CD1c-positive myeloid dendritic cell (primary cell): ENCODE results near the gene TEK.

Experiments used
- DNase-seq: peaks from one replicate; pipeline ENCODE4 v3.0.0-alpha.2; 2016; ENCODE audit errors: extremely low spot score

TEK gene

GRCh38 chr9:27124151-27124550 is 15.1 kb downstream of the TEK start:
- DNase-seq = no peak

- DNase-seq = no peak
These were observed 16.0 kb downstream of the TEK start for GRCh38 chr9:27125030-27125429.

- DNase-seq = no peak
These were observed 16.9 kb downstream of the TEK start for GRCh38 chr9:27125936-27126335.

GRCh38 chr9:27126670-27127069 is 17.6 kb downstream of the TEK start:
- DNase-seq = no peak

- no peak for DNase-seq
These were observed 20.2 kb downstream of the TEK start for GRCh38 chr9:27129221-27129620.

GRCh38 chr9:27131731-27132130 is 22.7 kb downstream of the TEK start:
- DNase-seq = no peak

- DNase-seq = no peak
These were observed 24.8 kb downstream of the TEK start for GRCh38 chr9:27133817-27134216.

GRCh38 chr9:27142299-27142930 is 33.4 kb downstream of the TEK start:
- DNase-seq = no peak

- no peak for DNase-seq
These were observed 36.1 kb downstream of the TEK start for GRCh38 chr9:27145143-27145542.

- no peak for DNase-seq
These were observed 40.6 kb downstream of the TEK start for GRCh38 chr9:27149651-27150050.

GRCh38 chr9:27150746-27151406 is 41.9 kb downstream of the TEK start:
- DNase-seq = no peak

GRCh38 chr9:27151693-27152404 is 42.8 kb downstream of the TEK start:
- no peak for DNase-seq

- DNase-seq = no peak
These were observed 43.3 kb downstream of the TEK start for GRCh38 chr9:27152405-27152718.

- no peak for DNase-seq
These were observed 45.9 kb downstream of the TEK start for GRCh38 chr9:27154908-27155307.

GRCh38 chr9:27157097-27157496 is 48.1 kb downstream of the TEK start:
- no peak for DNase-seq

GRCh38 chr9:27157736-27158135 is 48.7 kb downstream of the TEK start:
- no peak for DNase-seq

GRCh38 chr9:27160636-27161035 is 51.6 kb downstream of the TEK start:
- DNase-seq = no peak

GRCh38 chr9:27162045-27162444 is 53.0 kb downstream of the TEK start:
- no peak for DNase-seq

- DNase-seq = no peak
These were observed 56.0 kb downstream of the TEK start for GRCh38 chr9:27165068-27165467.

GRCh38 chr9:27165670-27166069 is 56.6 kb downstream of the TEK start:
- DNase-seq = no peak

- no peak for DNase-seq
These were observed 59.5 kb downstream of the TEK start for GRCh38 chr9:27168496-27168895.

GRCh38 chr9:27168951-27169350 is 59.9 kb downstream of the TEK start:
- DNase-seq = no peak

- DNase-seq = no peak
These were observed 67.9 kb downstream of the TEK start for GRCh38 chr9:27176971-27177370.
